ENCODE results near the gene NOL4L. TPM values are rescaled to one million over a fixed set of nuclear protein-coding genes. Genes with fewer than 3 reads are reported as not detected.

The NOL4L gene
- total RNA-seq, 2 experiments from 2014 or later = 21.8 to 22.1 TPM

DNA sequence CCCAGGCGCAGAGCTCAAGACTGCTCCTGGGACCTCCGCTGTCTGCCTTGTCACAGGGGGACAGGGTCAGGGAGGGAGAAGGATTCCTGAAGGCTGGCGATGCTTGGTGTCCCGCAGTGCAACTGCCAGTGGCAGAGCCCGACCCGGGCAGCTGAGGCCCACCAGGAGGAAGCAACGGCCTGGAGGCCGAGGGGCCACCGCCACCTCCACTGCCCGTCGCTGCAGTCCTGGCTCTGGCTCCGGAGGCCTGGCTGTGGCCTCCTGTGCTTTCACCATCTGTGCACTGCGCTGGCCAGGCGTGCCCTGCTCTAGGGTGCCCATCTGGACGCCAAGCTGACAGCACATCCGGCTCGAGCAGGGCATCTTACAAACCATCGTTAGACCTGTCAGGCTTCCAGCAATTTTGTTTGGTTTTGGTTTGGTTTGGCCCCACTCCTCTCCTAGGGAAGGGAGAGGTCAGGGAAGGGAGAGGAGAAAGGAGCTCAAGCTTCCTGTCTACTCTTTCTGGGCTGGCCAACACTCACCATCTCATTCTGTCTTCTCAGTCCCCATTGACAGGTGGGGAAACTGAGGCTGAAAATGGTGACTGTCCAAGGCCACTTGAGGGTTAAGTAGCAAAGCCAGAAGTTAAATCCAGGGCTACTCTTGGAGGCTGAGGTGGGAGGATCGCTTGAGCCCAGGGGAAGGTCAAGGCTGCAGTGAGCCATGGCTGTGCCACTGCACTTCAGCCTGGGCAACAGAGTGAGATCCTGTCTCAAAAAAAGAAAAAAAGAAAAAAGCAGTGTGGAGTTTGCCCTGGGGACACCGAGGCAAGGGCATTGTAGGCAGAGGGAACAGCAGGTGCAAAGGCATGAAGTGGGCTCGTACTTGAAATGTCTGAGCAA, 37.7 kb upstream of the NOL4L start:
- Mint-ChIP-seq H3K36me3 (no peaks in the 10 kb centered on the region), H3K4me1 (ENCODE audit: low read depth) (peaks cover 3% of the 10 kb centered on the region), H3K4me3 (no peak overlapping the region), H3K9me3 (no peaks in the 10 kb centered on the region), H3K27me3 (peaks cover 3% of the 10 kb centered on the region), H3K27ac (no peak overlapping the region)
- intact Hi-C loops (cut with micrococcal nuclease) = no loop called here
- POLR2A ChIA-PET = no interaction called here
- no peak for DNase-seq
- CTCF ChIA-PET = interaction anchor here (0.7 kb wide), 1 partner anchor 68 kb away, joined by 3 read pairs; no protein-coding TSS in a partner anchor

DNA sequence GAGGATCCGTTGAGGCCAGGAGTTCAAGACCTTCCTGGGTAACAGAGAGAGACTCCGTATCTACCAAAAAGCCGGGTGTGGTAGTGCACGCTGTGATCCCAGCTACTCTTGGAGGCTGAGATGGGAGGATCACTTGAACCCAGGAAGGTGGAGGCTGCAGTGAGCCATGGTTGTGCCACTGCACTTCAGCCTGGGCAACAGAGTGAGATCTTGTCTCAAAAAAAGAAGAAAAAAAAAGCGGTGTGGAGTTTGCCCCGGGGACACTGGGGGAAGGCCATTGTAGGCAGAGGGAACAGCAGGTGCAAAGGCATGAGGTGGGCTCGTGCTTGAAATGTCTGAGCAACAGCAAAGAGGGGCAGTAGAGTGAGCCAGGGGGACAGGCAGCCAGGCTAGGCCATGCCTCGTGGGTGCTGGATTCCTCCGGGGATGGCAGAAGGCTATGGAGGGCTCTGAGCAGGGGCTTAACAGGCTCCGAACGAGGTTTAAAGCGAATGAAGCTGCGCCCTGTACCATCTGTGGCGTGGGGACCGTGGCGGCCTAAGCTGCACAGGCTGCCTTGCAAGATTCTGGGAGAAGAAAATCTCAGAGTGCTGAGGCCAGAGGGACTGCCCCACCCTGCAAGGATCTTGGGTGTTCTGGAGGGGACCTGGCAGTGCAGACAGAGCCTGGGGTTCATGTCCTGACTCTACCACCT, 36.9 kb upstream of the NOL4L start:
- intact Hi-C loops (cut with micrococcal nuclease) = no loop called here
- DNase-seq = no peak
- H3K27ac Mint-ChIP-seq = no peak overlapping the region
- peaks cover 3% of the 10 kb centered on the region for H3K27me3 Mint-ChIP-seq
- no peak overlapping the region for H3K4me3 Mint-ChIP-seq
- H3K9me3 Mint-ChIP-seq = no peaks in the 10 kb centered on the region
- ChIA-PET POLR2A (no interaction called here), CTCF (interaction anchor here (0.7 kb wide), 1 partner anchor 68 kb away, joined by 3 read pairs; no protein-coding TSS in a partner anchor)
- no peaks in the 10 kb centered on the region for H3K36me3 Mint-ChIP-seq
- H3K4me1 Mint-ChIP-seq (ENCODE audit: low read depth) = no peaks in the 10 kb centered on the region

DNA sequence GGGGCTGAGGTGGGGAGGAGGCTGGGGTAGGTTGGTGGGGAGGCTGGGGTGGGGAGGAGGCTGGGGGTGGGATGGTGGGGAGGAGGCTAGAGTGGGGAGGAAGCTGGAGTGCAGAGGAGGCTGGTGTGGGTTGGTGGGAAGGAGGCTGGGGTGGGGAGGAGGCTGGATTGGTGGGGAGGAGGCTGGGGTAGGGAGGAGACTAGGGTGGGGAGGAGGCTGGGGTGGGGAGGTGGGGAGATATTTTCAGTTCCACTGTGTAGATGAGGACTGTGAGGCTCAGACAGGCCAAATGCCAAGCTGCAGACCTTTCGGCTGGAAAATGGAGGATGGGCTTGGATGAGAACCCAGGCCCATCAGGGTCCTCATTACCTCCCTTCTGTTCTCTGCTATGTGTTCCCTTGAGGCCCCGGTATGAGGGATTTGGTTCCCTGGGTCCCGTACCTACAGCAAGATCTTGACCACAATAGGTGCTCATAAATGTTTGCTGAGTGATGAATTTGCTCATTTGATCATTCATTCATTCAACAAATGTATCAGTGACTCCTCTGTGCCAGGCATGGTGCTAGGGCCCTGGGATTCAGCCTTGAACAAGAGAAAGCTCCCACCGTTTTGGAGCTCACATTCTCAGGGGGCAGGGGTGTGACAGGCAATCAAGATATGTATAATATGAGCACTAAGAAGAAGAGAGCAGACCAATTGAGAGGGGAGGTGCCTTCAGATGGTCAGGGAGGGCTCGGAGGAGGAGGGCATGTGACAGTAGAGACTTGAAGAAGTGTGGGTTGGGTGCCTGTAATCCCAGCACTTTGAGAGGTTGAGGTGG, 36.1 kb upstream of the NOL4L start:
- H3K27me3 Mint-ChIP-seq = peaks cover 3% of the 10 kb centered on the region
- no peaks in the 10 kb centered on the region for H3K9me3 Mint-ChIP-seq
- ChIA-PET CTCF (no interaction called here), POLR2A (interaction anchor here (0.6 kb wide), 1 partner anchor 22 kb away, joined by 3 read pairs; no protein-coding TSS in a partner anchor)
- no peaks in the 10 kb centered on the region for H3K36me3 Mint-ChIP-seq
- DNase-seq = peak; percentile 23
- no peak overlapping the region for H3K4me3 Mint-ChIP-seq
- no peak overlapping the region for H3K27ac Mint-ChIP-seq
- no peaks in the 10 kb centered on the region for H3K4me1 Mint-ChIP-seq (ENCODE audit: low read depth)
- intact Hi-C loops (cut with micrococcal nuclease) = no loop called here

DNA sequence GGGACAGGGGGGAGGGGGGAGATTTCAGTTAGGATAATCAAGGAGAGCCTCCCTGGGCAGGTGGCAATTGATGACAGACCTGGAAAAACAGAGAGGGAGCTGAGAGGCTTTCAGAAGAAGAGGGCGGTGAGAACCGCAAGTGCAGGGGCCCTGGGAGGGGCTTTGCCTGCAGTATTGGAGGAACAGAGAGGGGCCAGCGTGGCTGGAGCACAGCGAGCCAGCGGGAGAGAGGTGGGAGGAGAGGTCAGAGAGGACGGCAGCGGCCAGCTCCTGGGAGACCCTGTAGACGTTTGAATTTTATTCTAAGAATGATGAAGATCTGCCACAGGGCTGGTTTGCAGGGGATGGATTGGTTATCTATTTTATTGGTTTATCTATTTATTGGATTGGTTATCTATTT, 34.5 kb upstream of the NOL4L start:
- Mint-ChIP-seq H3K9me3 (no peaks in the 10 kb centered on the region), H3K36me3 (no peaks in the 10 kb centered on the region), H3K27ac (no peak overlapping the region), H3K4me3 (no peak overlapping the region), H3K27me3 (no peaks in the 10 kb centered on the region), H3K4me1 (ENCODE audit: low read depth) (no peaks in the 10 kb centered on the region)
- POLR2A ChIA-PET = interaction anchor here (0.7 kb wide), 1 partner anchor 95 kb away, joined by 3 read pairs; no protein-coding TSS in a partner anchor
- intact Hi-C loops (cut with micrococcal nuclease) = no loop called here
- DNase-seq = no peak
- CTCF ChIA-PET = no interaction called here

DNA sequence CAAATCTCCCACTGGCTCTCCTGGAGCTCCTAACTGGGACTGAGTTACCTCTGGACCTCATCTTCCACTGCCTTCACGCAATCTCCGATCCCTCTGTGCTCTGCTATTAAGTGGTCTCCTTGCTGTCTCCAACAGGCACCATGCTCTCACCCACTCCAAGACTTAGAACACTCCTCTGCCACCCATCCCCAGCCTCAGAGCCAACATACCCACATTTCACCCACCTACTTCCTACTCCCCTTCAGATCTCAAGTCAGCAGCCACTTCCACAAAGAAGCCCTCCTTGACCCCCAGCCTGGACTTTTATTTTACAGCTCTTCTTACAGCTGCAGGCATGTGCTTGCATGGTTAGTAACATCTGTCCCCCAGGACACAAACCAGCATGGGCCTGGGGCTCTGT, 29.6 kb upstream of the NOL4L start:
- no peaks in the 10 kb centered on the region for H3K36me3 Mint-ChIP-seq
- ChIA-PET CTCF (no interaction called here), POLR2A (no interaction called here)
- H3K27me3 Mint-ChIP-seq = no peaks in the 10 kb centered on the region
- H3K4me1 Mint-ChIP-seq (ENCODE audit: low read depth) = no peaks in the 10 kb centered on the region
- no peak overlapping the region for H3K4me3 Mint-ChIP-seq
- H3K9me3 Mint-ChIP-seq = no peaks in the 10 kb centered on the region
- no peak for DNase-seq
- intact Hi-C loops (cut with micrococcal nuclease) = no loop called here
- H3K27ac Mint-ChIP-seq = no peak overlapping the region

DNA sequence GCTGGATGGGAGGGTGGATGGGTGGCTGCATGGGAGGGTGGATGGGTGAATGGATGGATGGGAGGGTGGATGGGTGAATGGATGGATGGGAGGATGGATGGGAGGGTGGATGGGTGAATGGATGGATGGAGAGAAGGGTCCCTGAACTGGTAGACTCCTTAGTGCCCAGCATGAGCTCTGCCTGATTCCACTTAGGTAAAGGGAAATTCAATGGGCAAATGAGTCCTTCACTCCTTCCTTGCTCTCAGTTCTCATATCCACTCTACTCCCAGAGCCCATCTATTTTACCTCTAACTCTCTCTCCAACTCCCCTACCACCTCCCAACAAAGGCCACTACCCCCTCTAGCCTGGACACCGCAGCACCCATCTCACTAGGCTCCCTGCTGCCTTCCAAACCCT, 29.2 kb upstream of the NOL4L start:
- Mint-ChIP-seq H3K4me1 (ENCODE audit: low read depth) (no peaks in the 10 kb centered on the region), H3K27me3 (no peaks in the 10 kb centered on the region), H3K27ac (no peak overlapping the region), H3K4me3 (no peak overlapping the region), H3K9me3 (no peaks in the 10 kb centered on the region), H3K36me3 (no peaks in the 10 kb centered on the region)
- ChIA-PET CTCF (no interaction called here), POLR2A (no interaction called here)
- no peak for DNase-seq
- intact Hi-C loops (cut with micrococcal nuclease) = no loop called here

DNA sequence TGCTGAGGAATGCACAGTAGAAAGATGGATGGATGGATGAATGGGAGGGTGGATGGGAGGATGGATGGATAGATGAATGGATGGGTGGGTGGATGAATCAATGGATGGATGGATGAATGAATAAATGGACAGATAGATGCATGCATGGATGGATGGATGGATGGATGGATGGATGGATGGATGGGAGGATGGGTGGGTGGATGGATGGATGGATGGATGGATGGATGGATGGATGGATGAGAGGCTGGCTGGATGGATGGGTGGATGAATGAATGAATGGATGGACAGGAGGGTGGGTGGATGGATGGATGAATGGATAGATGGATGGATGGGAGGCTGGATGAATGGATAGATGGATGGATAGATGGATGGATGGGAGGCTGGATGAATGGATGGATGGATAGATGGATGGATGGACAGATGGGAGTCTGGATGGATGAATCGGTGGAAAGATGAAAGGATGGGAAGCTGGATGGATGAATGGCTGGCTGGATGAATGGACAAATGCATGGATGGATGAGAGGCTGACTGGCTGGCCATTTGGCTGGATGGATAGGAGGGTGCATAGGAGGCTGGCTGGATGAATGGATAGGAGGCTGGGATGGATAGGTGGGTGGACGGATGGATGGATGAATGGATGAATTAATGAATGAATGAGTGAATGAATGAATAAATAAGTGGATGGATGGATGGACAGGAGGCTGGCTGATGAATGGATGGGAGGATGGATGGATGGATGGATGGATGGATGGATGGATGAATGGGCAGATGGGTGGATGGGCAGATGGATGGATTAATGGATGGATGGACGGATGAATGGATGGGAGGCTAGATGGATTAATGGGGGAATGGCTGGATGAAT, 28.3 kb upstream of the NOL4L start:
- Mint-ChIP-seq H3K4me1 (ENCODE audit: low read depth) (no peaks in the 10 kb centered on the region), H3K27me3 (no peaks in the 10 kb centered on the region), H3K36me3 (no peaks in the 10 kb centered on the region), H3K27ac (peak overlapping the region; percentile 32), H3K4me3 (no peak overlapping the region), H3K9me3 (no peaks in the 10 kb centered on the region)
- intact Hi-C loops (cut with micrococcal nuclease) = no loop called here
- DNase-seq = no peak
- POLR2A ChIA-PET = no interaction called here
- CTCF ChIA-PET = no interaction called here

DNA sequence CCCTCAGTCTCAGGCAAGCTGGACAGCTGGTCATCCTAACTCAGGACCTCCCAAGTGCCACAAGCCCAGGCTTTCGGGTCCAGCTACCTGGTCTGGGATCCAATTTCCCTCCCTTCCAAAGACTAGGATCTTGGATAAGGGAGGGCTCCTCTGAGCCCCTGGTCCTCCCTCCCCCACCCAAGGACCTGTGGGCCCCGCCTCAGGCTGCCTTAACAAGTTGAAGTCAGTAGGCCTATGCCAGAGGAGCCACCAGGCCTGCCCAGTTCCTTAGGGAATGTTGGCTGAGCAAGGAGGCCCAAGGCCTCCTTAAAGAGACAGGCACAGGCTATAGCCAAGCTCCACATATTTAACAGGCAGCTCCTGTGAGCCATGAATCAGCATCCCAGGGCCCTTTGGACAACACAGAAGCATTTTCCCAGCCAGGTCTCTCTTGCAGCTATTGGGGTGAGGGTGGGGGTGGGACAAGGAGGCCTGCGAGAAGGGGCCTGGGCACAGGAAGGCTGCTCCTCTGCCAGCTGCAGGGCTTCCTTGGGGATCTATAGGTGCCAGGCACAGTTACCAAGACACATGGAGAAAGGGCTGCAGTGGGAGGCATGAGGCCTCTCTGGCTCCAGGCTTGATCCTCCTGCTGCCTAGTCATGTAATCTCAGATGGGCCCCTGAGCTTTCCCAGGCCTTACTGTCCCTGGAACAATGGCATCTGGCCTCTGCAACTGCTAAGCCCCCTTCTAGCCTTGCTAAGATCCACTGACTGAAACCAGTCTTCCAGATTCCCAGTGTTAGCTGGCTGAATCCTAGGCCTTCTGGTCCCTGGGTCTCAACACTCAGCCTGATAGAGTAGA, 27.4 kb upstream of the NOL4L start:
- intact Hi-C loops (cut with micrococcal nuclease) = no loop called here
- Mint-ChIP-seq H3K27me3 (no peaks in the 10 kb centered on the region), H3K4me3 (no peak overlapping the region), H3K9me3 (no peaks in the 10 kb centered on the region), H3K27ac (no peak overlapping the region), H3K36me3 (no peaks in the 10 kb centered on the region), H3K4me1 (ENCODE audit: low read depth) (no peaks in the 10 kb centered on the region)
- ChIA-PET CTCF (no interaction called here), POLR2A (no interaction called here)
- no peak for DNase-seq

DNA sequence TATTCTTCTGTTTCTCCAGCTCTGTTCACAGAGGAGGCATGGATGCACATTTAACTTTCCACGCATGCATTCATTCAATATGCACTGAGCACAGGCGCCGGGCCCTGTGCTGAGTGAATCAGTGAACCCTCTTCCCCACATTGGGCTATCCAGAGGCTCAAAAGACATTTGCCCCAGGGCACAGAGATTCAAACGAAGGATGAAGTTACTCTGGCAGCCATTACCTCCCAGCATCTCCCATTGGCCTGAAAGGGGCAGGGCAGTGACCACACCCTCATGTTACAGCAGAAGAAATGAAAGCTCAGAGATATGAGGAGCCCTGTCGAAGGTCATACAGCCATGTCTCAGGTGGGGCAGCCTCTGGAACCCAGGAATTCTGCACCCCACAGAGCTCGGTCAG, 26.7 kb upstream of the NOL4L start:
- Mint-ChIP-seq H3K27ac (no peak overlapping the region), H3K36me3 (no peaks in the 10 kb centered on the region), H3K27me3 (no peaks in the 10 kb centered on the region), H3K4me3 (no peak overlapping the region), H3K4me1 (ENCODE audit: low read depth) (no peaks in the 10 kb centered on the region), H3K9me3 (no peaks in the 10 kb centered on the region)
- CTCF ChIA-PET = interaction anchor here (0.6 kb wide), 1 partner anchor 41 kb away, joined by 3 read pairs; no protein-coding TSS in a partner anchor
- DNase-seq = no peak
- intact Hi-C loops (cut with micrococcal nuclease) = no loop called here
- POLR2A ChIA-PET = no interaction called here

DNA sequence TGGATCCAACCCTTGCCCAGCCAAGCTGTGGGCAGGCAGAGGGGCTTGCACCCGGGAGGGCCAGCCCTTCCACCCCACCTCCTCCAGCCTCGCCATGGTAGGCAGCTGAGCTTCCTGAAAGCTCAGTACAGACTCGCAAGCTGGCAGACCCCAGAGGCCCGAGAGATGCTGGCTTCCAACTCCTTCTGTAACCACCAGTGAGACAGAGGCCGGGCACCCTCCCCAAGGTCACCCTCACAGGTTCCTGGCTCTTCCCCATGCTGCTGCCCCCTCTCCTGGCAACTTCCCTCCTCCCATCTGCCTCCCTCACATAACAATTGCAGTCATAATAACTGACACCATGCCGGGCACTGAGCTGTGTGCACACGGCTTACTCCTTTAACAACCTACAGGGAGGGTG, 26.2 kb upstream of the NOL4L start:
- H3K27ac Mint-ChIP-seq = no peak overlapping the region
- no peak for DNase-seq
- no peaks in the 10 kb centered on the region for H3K27me3 Mint-ChIP-seq
- H3K4me3 Mint-ChIP-seq = no peak overlapping the region
- intact Hi-C loops (cut with micrococcal nuclease) = no loop called here
- POLR2A ChIA-PET = interaction anchor here (0.6 kb wide), 1 partner anchor 12 kb away, joined by 3 read pairs; no protein-coding TSS in a partner anchor
- H3K9me3 Mint-ChIP-seq = no peaks in the 10 kb centered on the region
- H3K36me3 Mint-ChIP-seq = no peaks in the 10 kb centered on the region
- H3K4me1 Mint-ChIP-seq (ENCODE audit: low read depth) = no peaks in the 10 kb centered on the region
- CTCF ChIA-PET = interaction anchor here (0.6 kb wide), 1 partner anchor 41 kb away, joined by 3 read pairs; no protein-coding TSS in a partner anchor

Data from activated CD4-positive, alpha-beta memory T cell treated with anti-CD3 and anti-CD28 coated beads for 36 hours (primary cell).